H1 (cell line): ENCODE results near the gene FRMD6.

ENCODE experiments used
- JUN ChIP-seq: IDR thresholded peaks from 2 replicates; pipeline ENCODE4 v1.6.1; 2011; ENCODE audit warnings: low read depth, mild to moderate bottlenecking, improper control_type of control experiment, low read length
- MAFK ChIP-seq: IDR thresholded peaks from 2 replicates; pipeline ENCODE4 v1.6.1; 2012; ENCODE audit warnings: low read depth, mild to moderate bottlenecking, improper control_type of control experiment, low read length
- TF ChIP-seq, protein P1 (sequence below), 3 experiments: IDR thresholded peaks; 1 replicate in 2 of 3; 2 replicates in 1 of 3; pipeline versions ENCODE4 v1.5.1 to v1.6.1; 2011; ENCODE audit warnings: low read length in 3 of 3, mild to moderate bottlenecking in 3 of 3, inconsistent platforms in 2 of 3, low read depth in 1 of 3, moderate library complexity in 1 of 3; ENCODE audit not compliant: insufficient read depth in 1 of 3; ENCODE audit errors: control extremely low read depth in 1 of 3

DNA sequence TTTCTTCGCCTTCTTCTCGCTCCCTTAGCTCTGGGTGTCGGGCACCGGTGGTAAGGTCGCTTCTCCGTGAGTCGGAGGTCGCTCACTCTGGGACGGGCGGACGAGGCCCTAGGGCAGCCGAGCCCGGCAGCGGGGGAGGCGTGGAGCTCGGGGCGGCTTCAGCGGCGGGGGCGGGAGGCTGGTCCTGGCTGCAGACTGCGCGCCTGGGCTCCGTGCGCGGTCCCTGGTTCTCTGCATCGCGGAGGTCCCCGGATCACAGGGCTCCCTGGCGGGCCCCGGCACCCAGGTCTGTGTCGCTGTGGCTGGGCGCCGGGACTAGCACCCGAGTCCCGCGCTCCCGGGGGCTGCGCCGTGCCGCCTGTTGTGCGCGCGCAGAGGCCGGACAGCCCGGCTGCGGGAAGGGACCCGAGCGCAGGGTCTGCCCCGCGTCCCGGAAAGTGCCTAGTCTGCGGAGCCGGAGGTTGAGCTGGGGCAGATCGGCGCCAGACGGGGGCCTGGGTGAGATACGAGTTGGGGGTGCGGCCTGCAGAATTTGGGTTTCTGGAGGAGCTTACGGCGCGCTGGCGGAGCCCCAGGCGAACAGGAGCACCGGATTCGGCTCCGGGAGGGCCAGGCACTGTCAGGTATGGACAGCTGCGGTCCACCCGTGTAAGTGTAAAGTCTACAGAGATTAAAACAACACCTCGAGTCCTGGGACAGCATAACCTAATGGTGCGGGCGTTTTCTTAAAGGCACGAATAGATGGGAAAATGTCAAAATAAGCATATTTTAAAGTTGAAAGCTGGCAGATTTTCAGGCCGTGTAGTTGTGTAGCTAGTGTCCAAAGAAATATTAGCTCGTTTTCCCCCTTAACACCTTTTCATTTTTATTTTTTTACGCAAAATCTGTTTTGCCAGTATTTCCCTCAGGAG lies 713 bp downstream of the FRMD6 start:
- TF ChIP-seq MAFK (no peak), JUN (no peak)
- TF ChIP-seq, protein P1, sequence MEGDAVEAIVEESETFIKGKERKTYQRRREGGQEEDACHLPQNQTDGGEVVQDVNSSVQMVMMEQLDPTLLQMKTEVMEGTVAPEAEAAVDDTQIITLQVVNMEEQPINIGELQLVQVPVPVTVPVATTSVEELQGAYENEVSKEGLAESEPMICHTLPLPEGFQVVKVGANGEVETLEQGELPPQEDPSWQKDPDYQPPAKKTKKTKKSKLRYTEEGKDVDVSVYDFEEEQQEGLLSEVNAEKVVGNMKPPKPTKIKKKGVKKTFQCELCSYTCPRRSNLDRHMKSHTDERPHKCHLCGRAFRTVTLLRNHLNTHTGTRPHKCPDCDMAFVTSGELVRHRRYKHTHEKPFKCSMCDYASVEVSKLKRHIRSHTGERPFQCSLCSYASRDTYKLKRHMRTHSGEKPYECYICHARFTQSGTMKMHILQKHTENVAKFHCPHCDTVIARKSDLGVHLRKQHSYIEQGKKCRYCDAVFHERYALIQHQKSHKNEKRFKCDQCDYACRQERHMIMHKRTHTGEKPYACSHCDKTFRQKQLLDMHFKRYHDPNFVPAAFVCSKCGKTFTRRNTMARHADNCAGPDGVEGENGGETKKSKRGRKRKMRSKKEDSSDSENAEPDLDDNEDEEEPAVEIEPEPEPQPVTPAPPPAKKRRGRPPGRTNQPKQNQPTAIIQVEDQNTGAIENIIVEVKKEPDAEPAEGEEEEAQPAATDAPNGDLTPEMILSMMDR (IDR thresholded peaks at IDR 0.05; ENCODE audit: control extremely low read depth in 1 of 3, insufficient read depth in 1 of 3, low read depth in 1 of 3, low read length in 3 of 3), result no peak
